ENCODE data around the gene NXPE3.

The NXPE3 gene

GRCh38 chr3:101827211-101828174, 48.5 kb downstream of the NXPE3 start:
- Histone ChIP-seq H3K27ac (ENCODE audit: extremely low read depth, low read depth, low read length) (peak overlapping the region; percentile 56; the same call in 1 of the 2 replicates), H3K36me3 (ENCODE audit: control insufficient read depth in 2 of 2, insufficient read depth in 1 of 2, low read length in 2 of 2) (no peaks in the 10 kb centered on the region; a peak in 1 of 3 replicates), H3K4me3 (ENCODE audit: low read depth, low read length) (peak overlapping the region; percentile 38), H3K9me3 (ENCODE audit: control insufficient read depth, insufficient read depth, low read depth, low read length) (no peaks in the 10 kb centered on the region), H3K4me1 (ENCODE audit: control insufficient read depth, insufficient read depth, low read length) (no peaks in the 10 kb centered on the region)
- POLR2A ChIA-PET: interaction anchor here (1.9 kb wide), 1 partner anchor 22 kb away, joined by 14 read pairs; the partner anchor contains the start of gene NFKBIZ
- CTCF ChIA-PET: interaction anchor here (0.7 to 1.0 kb wide), 5 partner anchors 16 to 422 kb away, joined by 3 to 4 read pairs (median 3); no protein-coding TSS in a partner anchor
- no peak for TF ChIP-seq ZNF639 (tag by site-specific recombination; IDR thresholded peaks at IDR 0.05)
- TF ChIP-seq ZBTB49 (tag by site-specific recombination; IDR thresholded peaks at IDR 0.05; ENCODE audit: low read depth): no peak
- no peak for TF ChIP-seq BCL11A (tag by site-specific recombination; IDR thresholded peaks at IDR 0.05; ENCODE audit: low read depth)
- peak; percentile 44 for TF ChIP-seq ZBTB8A (tag by site-specific recombination; IDR thresholded peaks at IDR 0.05)
- peak; percentile 80 for TF ChIP-seq ZFHX2 (tag by site-specific recombination; conservative IDR thresholded peaks at IDR 0.05)
- peak; percentile 46 for TF ChIP-seq ZNF600 (tag by site-specific recombination; IDR thresholded peaks at IDR 0.05)
- TF ChIP-seq ZNF692 (tag by site-specific recombination; IDR thresholded peaks at IDR 0.05): 0 out of 2 replicates have a peak, but pooled peaks have one; percentile 15
- TF ChIP-seq PATZ1 (tag by site-specific recombination; IDR thresholded peaks at IDR 0.05): peak; percentile 80
- TF ChIP-seq ZNF2 (tag by site-specific recombination; IDR thresholded peaks at IDR 0.05): 0 out of 2 replicates have a peak, but pooled peaks have one; percentile 28
- TF ChIP-seq PRDM4 (tag by site-specific recombination; IDR thresholded peaks at IDR 0.05): no peak
- 0 out of 2 replicates have a peak, but pooled peaks have one; percentile 23 for TF ChIP-seq SP3 (tag by site-specific recombination; IDR thresholded peaks at IDR 0.05)
- no peak for TF ChIP-seq BCL11B (tag by site-specific recombination; IDR thresholded peaks at IDR 0.05; ENCODE audit: low read depth)
- peak; percentile 25; the same call in 1 of the 2 replicates for TF ChIP-seq ZXDB (tag by site-specific recombination; IDR thresholded peaks at IDR 0.05)
- no peak for TF ChIP-seq ZNF571 (tag by site-specific recombination; IDR thresholded peaks at IDR 0.05)
- no peak for TF ChIP-seq ZNF548 (tag by site-specific recombination; IDR thresholded peaks at IDR 0.05)
- peak; percentile 76; the same call in 1 of the 2 replicates for TF ChIP-seq ZBTB20 (tag by site-specific recombination; IDR thresholded peaks at IDR 0.05)
- peak; percentile 62 for TF ChIP-seq SP2 (tag by site-specific recombination; IDR thresholded peaks at IDR 0.05)
- TF ChIP-seq FEZF1 (tag by site-specific recombination; IDR thresholded peaks at IDR 0.05): peak; percentile 39
- no peak for TF ChIP-seq ZNF157 (tag by site-specific recombination; IDR thresholded peaks at IDR 0.05)
- no peak for TF ChIP-seq MZF1 (tag by site-specific recombination; IDR thresholded peaks at IDR 0.05; ENCODE audit: borderline replicate concordance)
- TF ChIP-seq ZNF335 (tag by site-specific recombination; conservative IDR thresholded peaks at IDR 0.05): peak; percentile 75
- no peak for TF ChIP-seq ZNF350 (tag by site-specific recombination; IDR thresholded peaks at IDR 0.05)
- TF ChIP-seq PRDM1 (tag by site-specific recombination; IDR thresholded peaks at IDR 0.05): peak; percentile 51
- peak; percentile 75 for TF ChIP-seq EGR2 (tag by site-specific recombination; IDR thresholded peaks at IDR 0.05; ENCODE audit: low read depth)
- TF ChIP-seq ZNF341 (tag by site-specific recombination; IDR thresholded peaks at IDR 0.05; ENCODE audit: low read depth): peak; percentile 26; the same call in 1 of the 2 replicates
- no peak for TF ChIP-seq ZNF140 (tag by site-specific recombination; IDR thresholded peaks at IDR 0.05)
- TF ChIP-seq GLIS2 (tag by site-specific recombination; IDR thresholded peaks at IDR 0.05): peak; percentile 34; the same call in 1 of the 2 replicates
- peak; percentile 75 for TF ChIP-seq ZBTB48 (tag by site-specific recombination; IDR thresholded peaks at IDR 0.05)
